ENCODE data around the gene ST6GAL1.

The ST6GAL1 gene

GRCh38 chr3:186921578-186921977, 8.7 kb upstream of the ST6GAL1 start:
- peaks cover 18% of the 10 kb centered on the region for H3K4me1 Mint-ChIP-seq
- no peak overlapping the region for H3K27ac Mint-ChIP-seq (ENCODE audit: low read depth)
- ATAC-seq (replicated peaks; ENCODE audit: extremely low read depth, poor library complexity, severe bottlenecking): no peak
- no peaks in the 10 kb centered on the region for H3K36me3 Mint-ChIP-seq (ENCODE audit: insufficient read depth)
- DNase-seq (ENCODE audit: low spot score in 2 of 2): no peak
- H3K4me3 Mint-ChIP-seq: no peak overlapping the region
- no peaks in the 10 kb centered on the region for H3K27me3 Mint-ChIP-seq
- H3K9me3 Mint-ChIP-seq: no peaks in the 10 kb centered on the region

- Mint-ChIP-seq H3K27me3 (no peaks in the 10 kb centered on the region), H3K4me3 (no peak overlapping the region), H3K9me3 (no peaks in the 10 kb centered on the region), H3K4me1 (peaks cover 17% of the 10 kb centered on the region), H3K36me3 (ENCODE audit: insufficient read depth) (no peaks in the 10 kb centered on the region), H3K27ac (ENCODE audit: low read depth) (no peak overlapping the region)
- DNase-seq (ENCODE audit: low spot score in 2 of 2) (no peak), ATAC-seq (replicated peaks; ENCODE audit: extremely low read depth, poor library complexity, severe bottlenecking) (no peak)
Observed at GRCh38 chr3:186922224-186922623, 8.1 kb upstream of the ST6GAL1 start.

- H3K9me3 Mint-ChIP-seq: no peaks in the 10 kb centered on the region
- H3K4me3 Mint-ChIP-seq: no peak overlapping the region
- peaks cover 14% of the 10 kb centered on the region for H3K4me1 Mint-ChIP-seq
- H3K27me3 Mint-ChIP-seq: no peaks in the 10 kb centered on the region
- H3K27ac Mint-ChIP-seq (ENCODE audit: low read depth): no peak overlapping the region
- no peak for DNase-seq (ENCODE audit: low spot score in 2 of 2)
- no peak for ATAC-seq (replicated peaks; ENCODE audit: extremely low read depth, poor library complexity, severe bottlenecking)
- H3K36me3 Mint-ChIP-seq (ENCODE audit: insufficient read depth): no peaks in the 10 kb centered on the region
Observed at GRCh38 chr3:186922790-186923189, 7.5 kb upstream of the ST6GAL1 start.

GRCh38 chr3:186923241-186923640, 7.1 kb upstream of the ST6GAL1 start:
- H3K4me3 Mint-ChIP-seq: no peak overlapping the region
- peaks cover 11% of the 10 kb centered on the region for H3K4me1 Mint-ChIP-seq
- H3K9me3 Mint-ChIP-seq: no peaks in the 10 kb centered on the region
- DNase-seq (ENCODE audit: low spot score in 2 of 2): no peak
- H3K36me3 Mint-ChIP-seq (ENCODE audit: insufficient read depth): no peaks in the 10 kb centered on the region
- H3K27ac Mint-ChIP-seq (ENCODE audit: low read depth): no peak overlapping the region
- ATAC-seq (replicated peaks; ENCODE audit: extremely low read depth, poor library complexity, severe bottlenecking): no peak
- H3K27me3 Mint-ChIP-seq: no peaks in the 10 kb centered on the region

GRCh38 chr3:186925826-186926225, 4.5 kb upstream of the ST6GAL1 start:
- Mint-ChIP-seq H3K27me3 (no peaks in the 10 kb centered on the region), H3K4me1 (peaks cover 15% of the 10 kb centered on the region), H3K36me3 (ENCODE audit: insufficient read depth) (peaks cover 6% of the 10 kb centered on the region), H3K4me3 (no peak overlapping the region), H3K9me3 (no peaks in the 10 kb centered on the region), H3K27ac (ENCODE audit: low read depth) (no peak overlapping the region)
- ATAC-seq (replicated peaks; ENCODE audit: extremely low read depth, poor library complexity, severe bottlenecking) (no peak), DNase-seq (ENCODE audit: low spot score in 2 of 2) (no peak)

- Mint-ChIP-seq H3K4me1 (peaks cover 38% of the 10 kb centered on the region), H3K9me3 (no peaks in the 10 kb centered on the region), H3K27me3 (no peaks in the 10 kb centered on the region), H3K27ac (ENCODE audit: low read depth) (no peak overlapping the region), H3K36me3 (ENCODE audit: insufficient read depth) (peaks cover 29% of the 10 kb centered on the region), H3K4me3 (peak overlapping the region; percentile 96)
- ATAC-seq (replicated peaks; ENCODE audit: extremely low read depth, poor library complexity, severe bottlenecking) (no peak), DNase-seq (ENCODE audit: low spot score in 2 of 2) (no peak)
Observed at GRCh38 chr3:186929186-186929585, 1.1 kb upstream of the ST6GAL1 start.

- H3K9me3 Mint-ChIP-seq: no peaks in the 10 kb centered on the region
- H3K27ac Mint-ChIP-seq (ENCODE audit: low read depth): peak overlapping the region; percentile 95
- H3K27me3 Mint-ChIP-seq: no peaks in the 10 kb centered on the region
- H3K4me1 Mint-ChIP-seq: peaks cover 38% of the 10 kb centered on the region
- ATAC-seq (replicated peaks; ENCODE audit: extremely low read depth, poor library complexity, severe bottlenecking): no peak
- H3K36me3 Mint-ChIP-seq (ENCODE audit: insufficient read depth): peaks cover 32% of the 10 kb centered on the region
- H3K4me3 Mint-ChIP-seq: peak overlapping the region; percentile 96
- DNase-seq (ENCODE audit: low spot score in 2 of 2): no peak
Observed at GRCh38 chr3:186929685-186930084, 641 bp upstream of the ST6GAL1 start.

- peak overlapping the region; percentile 95 for H3K27ac Mint-ChIP-seq (ENCODE audit: low read depth)
- peak; percentile 46 to 64 for DNase-seq (ENCODE audit: low spot score in 2 of 2)
Observed at GRCh38 chr3:186930641-186931531, 560 bp downstream of the ST6GAL1 start.

GRCh38 chr3:186931532-186932280, 1.4 kb downstream of the ST6GAL1 start:
- peaks cover 40% of the 10 kb centered on the region for H3K36me3 Mint-ChIP-seq (ENCODE audit: insufficient read depth)
- ATAC-seq (replicated peaks; ENCODE audit: extremely low read depth, poor library complexity, severe bottlenecking): peak; percentile 77

More at GRCh38 chr3:186930641-186931531, 560 bp downstream of the ST6GAL1 start:
- H3K36me3 Mint-ChIP-seq (ENCODE audit: insufficient read depth): peaks cover 39% of the 10 kb centered on the region
- peaks cover 42% of the 10 kb centered on the region for H3K4me1 Mint-ChIP-seq
- no peaks in the 10 kb centered on the region for H3K9me3 Mint-ChIP-seq
- ATAC-seq (replicated peaks; ENCODE audit: extremely low read depth, poor library complexity, severe bottlenecking): peak; percentile 80
- H3K4me3 Mint-ChIP-seq: peak overlapping the region; percentile 96
- no peaks in the 10 kb centered on the region for H3K27me3 Mint-ChIP-seq

GRCh38 chr3:186932281-186933181, 2.2 kb downstream of the ST6GAL1 start:
- peaks cover 40% of the 10 kb centered on the region for H3K36me3 Mint-ChIP-seq (ENCODE audit: insufficient read depth)
- no peaks in the 10 kb centered on the region for H3K9me3 Mint-ChIP-seq
- peak overlapping the region; percentile 95 for H3K27ac Mint-ChIP-seq (ENCODE audit: low read depth)
- peaks cover 48% of the 10 kb centered on the region for H3K4me1 Mint-ChIP-seq
- H3K27me3 Mint-ChIP-seq: no peaks in the 10 kb centered on the region
- ATAC-seq (replicated peaks; ENCODE audit: extremely low read depth, poor library complexity, severe bottlenecking): no peak
- no peak for DNase-seq (ENCODE audit: low spot score in 2 of 2)
- H3K4me3 Mint-ChIP-seq: peak overlapping the region; percentile 96

More at GRCh38 chr3:186931532-186932280, 1.4 kb downstream of the ST6GAL1 start:
- H3K4me1 Mint-ChIP-seq: peaks cover 41% of the 10 kb centered on the region
- H3K9me3 Mint-ChIP-seq: no peaks in the 10 kb centered on the region
- peak overlapping the region; percentile 96 for H3K4me3 Mint-ChIP-seq
- DNase-seq (ENCODE audit: low spot score in 2 of 2): peak; percentile 61 to 81
- H3K27ac Mint-ChIP-seq (ENCODE audit: low read depth): peak overlapping the region; percentile 95
- H3K27me3 Mint-ChIP-seq: no peaks in the 10 kb centered on the region

GRCh38 chr3:186933816-186934215, 3.5 kb downstream of the ST6GAL1 start:
- peaks cover 43% of the 10 kb centered on the region for H3K36me3 Mint-ChIP-seq (ENCODE audit: insufficient read depth)
- H3K27ac Mint-ChIP-seq (ENCODE audit: low read depth): no peak overlapping the region
- no peak overlapping the region for H3K4me3 Mint-ChIP-seq
- H3K4me1 Mint-ChIP-seq: peaks cover 57% of the 10 kb centered on the region
- no peaks in the 10 kb centered on the region for H3K9me3 Mint-ChIP-seq
- DNase-seq (ENCODE audit: low spot score in 2 of 2) (no peak), ATAC-seq (replicated peaks; ENCODE audit: extremely low read depth, poor library complexity, severe bottlenecking) (no peak)
- H3K27me3 Mint-ChIP-seq: no peaks in the 10 kb centered on the region

GRCh38 chr3:186935133-186935532, 4.8 kb downstream of the ST6GAL1 start:
- ATAC-seq (replicated peaks; ENCODE audit: extremely low read depth, poor library complexity, severe bottlenecking): no peak
- Mint-ChIP-seq H3K4me1 (peaks cover 62% of the 10 kb centered on the region), H3K36me3 (ENCODE audit: insufficient read depth) (peaks cover 41% of the 10 kb centered on the region), H3K4me3 (no peak overlapping the region), H3K27ac (ENCODE audit: low read depth) (peak overlapping the region; percentile 10), H3K27me3 (no peaks in the 10 kb centered on the region), H3K9me3 (no peaks in the 10 kb centered on the region)
- no peak for DNase-seq (ENCODE audit: low spot score in 2 of 2)
